Heart left ventricle (tissue), 16 donors: ENCODE data around the gene PHGDH. TPM values are rescaled to one million over a fixed set of nuclear protein-coding genes. Genes with fewer than 3 reads are reported as not detected.
A peak's percentile ranks its signal among the peaks of the same experiment; 100 is the strongest.

Source experiments
- ATAC-seq, 4 donors: fragments of 200-7000 bp; cut with Tn5 transposase; one replicate each; pipeline ENCODE4 v1.9.1; 2020 to 2022; ENCODE audit warnings: moderate library complexity in 4 of 4, mild to moderate bottlenecking in 3 of 4, moderate number of reproducible peaks in 1 of 4
- DNase-seq, 5 donors: peaks; one replicate each; pipeline ENCODE4 v3.0.0-alpha.2; 2020
- H3K27ac ChIP-seq, 12 donors: fragments of 200-600 bp; sonication (generic) in 4 of 12; one replicate each; pipeline versions ENCODE4 v1.5.0 to v1.8.0; 2016 to 2022; ENCODE audit warnings: mild to moderate bottlenecking in 2 of 12
- H3K27me3 ChIP-seq, 9 donors: fragments of 200-600 bp; sonication (generic) in 2 of 9; one replicate each; pipeline versions ENCODE4 v1.5.1 to v1.8.0; 2016 to 2022; ENCODE audit warnings: mild to moderate bottlenecking in 3 of 9
- H3K36me3 ChIP-seq, 9 donors: fragments of 200-600 bp; sonication (generic) in 2 of 9; one replicate each; pipeline versions ENCODE4 v1.5.0 to v1.8.0; 2018 to 2022; ENCODE audit warnings: mild to moderate bottlenecking in 2 of 9
- H3K4me1 ChIP-seq, 12 donors: fragments of 200-600 bp; sonication (generic) in 4 of 12; one replicate each; pipeline versions ENCODE4 v1.5.0 to v1.8.0; 2016 to 2022; ENCODE audit warnings: mild to moderate bottlenecking in 3 of 12
- H3K4me3 ChIP-seq, 12 donors: fragments of 200-600 bp; sonication (generic) in 4 of 12; one replicate each; pipeline versions ENCODE4 v1.5.0 to v1.8.0; 2017 to 2022; ENCODE audit warnings: mild to moderate bottlenecking in 9 of 12, moderate library complexity in 4 of 12
- H3K9me3 ChIP-seq, 12 donors: fragments of 200-600 bp; sonication (generic) in 4 of 12; one replicate each; pipeline versions ENCODE4 v1.5.0 to v1.8.0; 2016 to 2022; ENCODE audit warnings: mild to moderate bottlenecking in 1 of 12
- POLR2A ChIP-seq, 2 donors: fragments of 450-650 bp; IDR thresholded peaks; one replicate each; pipeline ENCODE4 v1.6.1; 2017; ENCODE audit warnings: antibody characterized with exemption in 2 of 2, mild to moderate bottlenecking in 2 of 2, moderate library complexity in 2 of 2
- WGBS, 4 donors: extraction: QIAGEN DNeasy Blood & Tissue Kit in 2 of 4; methylation state at CpG; one replicate each; pipeline versions ENCODE4 v1.1.5 to v1.1.7; 2013 to 2018; 5-methylcytosine and 5-hydroxymethylcytosine counted together
- intact Hi-C, 10 donors: fragments of 100-400 bp; cut with DNase I; formaldehyde crosslinking; loops; one replicate each; pipeline versions ENCODE4 v1.11.1 to v1.14.2; 2022
- polyA plus RNA-seq, 2 donors: library from polyadenylated mRNA; stranded (reverse); fragments of 200-250 nt; gene quantifications; one replicate each; pipeline ENCODE4 v1.2.3, GENCODE V29; 2013
- total RNA-seq, 9 donors: library from RNA; depleted of rRNA in 2 of 9; stranded (reverse); fragments of >200 nt in 2 of 9; fragmentation: NEBNext Ultra II Directional in 3 of 9; extraction: Animal tissue kit (Norgen Biotek cat#: 25700) in 3 of 9; gene quantifications; one replicate each; pipeline versions ENCODE4 v1.1.0 to v1.2.4, GENCODE V29; 2016 to 2023
- TF ChIP-seq, protein P1 (sequence below), 12 donors: fragments of 200-600 bp; sonication (generic) in 4 of 12; IDR thresholded peaks; one replicate each; pipeline versions ENCODE4 v1.5.0 to v1.8.0; 2018 to 2022; ENCODE audit warnings: antibody characterized with exemption in 12 of 12, mild to moderate bottlenecking in 5 of 12
- donor health status: ischemic (EF 13 %, LVEDD 7.1; RV severe dilation, severe dysfunction).
- donor health status: healthy with polysubstance abuse.
- donor health status: DM: no; HTN: yes; CAD: no.
- donor health status: DM: no; HTN: no; CAD: no.
- donor health status: ischemic (EF 25% LVEDD 6.9; RV normal size, moderate dysfunction).
- donor health status: ischemic (EF 25% LVEDD 5.7; RV mildly dilated, moderate dysfunction).
- donor health status: healthy.
- donor health status: DM: yes; HTN: yes; CAD: no.
- donor health status: ischemic (EF 35%, LVEDD 5.7; RV mildly dilated, moderate dysfunction).
- donor health status: nonischemic (EF 11% LVEDD 7.7; RV severe dilation, severe dysfunction).
- donor health status: DM: yes; HTN: yes; CAD: no.
- donor health status: PGD.
- donor health status: ischemic (EF 29% LVEDD 5.4; RV normal size, mild dysfunction).
- donor health status: nonischemic (EF 23%, LVEDD 6.1; RV moderate dilation, normal function).

PHGDH gene
- total and polyA plus RNA-seq, 11 donors: 2.8 to 39.6 (median 5.2) TPM

GRCh38 chr1:119739150-119739549 lies 27.4 kb downstream of the PHGDH start:
- Histone ChIP-seq H3K27me3 (no peaks in the 10 kb centered on the region), H3K27ac (no peak overlapping the region), H3K4me3 (no peak overlapping the region), H3K36me3 (peaks cover 0 to 5% (median 0%) of the 10 kb centered on the region in 9 donors), H3K4me1 (peaks cover 0 to 48% (median 18%) of the 10 kb centered on the region in 12 donors), H3K9me3 (no peaks in the 10 kb centered on the region)
- intact Hi-C loops: no loop called here
- 63 to 78% (median 64%) methylated on average over 5 to 6 of the region's 6 CpGs for WGBS, 4 donors
- no peak for DNase-seq
- TF ChIP-seq POLR2A (IDR thresholded peaks at IDR 0.05): no peak
- TF ChIP-seq, protein P1, sequence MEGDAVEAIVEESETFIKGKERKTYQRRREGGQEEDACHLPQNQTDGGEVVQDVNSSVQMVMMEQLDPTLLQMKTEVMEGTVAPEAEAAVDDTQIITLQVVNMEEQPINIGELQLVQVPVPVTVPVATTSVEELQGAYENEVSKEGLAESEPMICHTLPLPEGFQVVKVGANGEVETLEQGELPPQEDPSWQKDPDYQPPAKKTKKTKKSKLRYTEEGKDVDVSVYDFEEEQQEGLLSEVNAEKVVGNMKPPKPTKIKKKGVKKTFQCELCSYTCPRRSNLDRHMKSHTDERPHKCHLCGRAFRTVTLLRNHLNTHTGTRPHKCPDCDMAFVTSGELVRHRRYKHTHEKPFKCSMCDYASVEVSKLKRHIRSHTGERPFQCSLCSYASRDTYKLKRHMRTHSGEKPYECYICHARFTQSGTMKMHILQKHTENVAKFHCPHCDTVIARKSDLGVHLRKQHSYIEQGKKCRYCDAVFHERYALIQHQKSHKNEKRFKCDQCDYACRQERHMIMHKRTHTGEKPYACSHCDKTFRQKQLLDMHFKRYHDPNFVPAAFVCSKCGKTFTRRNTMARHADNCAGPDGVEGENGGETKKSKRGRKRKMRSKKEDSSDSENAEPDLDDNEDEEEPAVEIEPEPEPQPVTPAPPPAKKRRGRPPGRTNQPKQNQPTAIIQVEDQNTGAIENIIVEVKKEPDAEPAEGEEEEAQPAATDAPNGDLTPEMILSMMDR (IDR thresholded peaks at IDR 0.05): no peak
- ATAC-seq: no peak

GRCh38 chr1:119740261-119740660 lies 28.5 kb downstream of the PHGDH start:
- DNase-seq (no peak), ATAC-seq (no peak)
- Histone ChIP-seq H3K4me3 (no peak overlapping the region), H3K4me1 (peaks cover 0 to 50% (median 18%) of the 10 kb centered on the region in 12 donors), H3K36me3 (peaks cover 0 to under 1% (median 0%) of the 10 kb centered on the region in 9 donors), H3K9me3 (no peaks in the 10 kb centered on the region), H3K27ac (no peak overlapping the region), H3K27me3 (no peaks in the 10 kb centered on the region)
- no peak for TF ChIP-seq POLR2A (IDR thresholded peaks at IDR 0.05)
- TF ChIP-seq, protein P1 (IDR thresholded peaks at IDR 0.05): no peak
- 94 to 98% (median 96%) methylated on average over 2 of the region's 2 CpGs; no CpG with 5 or more reads in 1 of the 4 donors for WGBS, 4 donors
- intact Hi-C loops: loop anchor here in 3 of 10 donors (5.0 to 10.0 kb wide), 3 partner anchors 65 to 135 kb away; no protein-coding TSS in a partner anchor

DNA sequence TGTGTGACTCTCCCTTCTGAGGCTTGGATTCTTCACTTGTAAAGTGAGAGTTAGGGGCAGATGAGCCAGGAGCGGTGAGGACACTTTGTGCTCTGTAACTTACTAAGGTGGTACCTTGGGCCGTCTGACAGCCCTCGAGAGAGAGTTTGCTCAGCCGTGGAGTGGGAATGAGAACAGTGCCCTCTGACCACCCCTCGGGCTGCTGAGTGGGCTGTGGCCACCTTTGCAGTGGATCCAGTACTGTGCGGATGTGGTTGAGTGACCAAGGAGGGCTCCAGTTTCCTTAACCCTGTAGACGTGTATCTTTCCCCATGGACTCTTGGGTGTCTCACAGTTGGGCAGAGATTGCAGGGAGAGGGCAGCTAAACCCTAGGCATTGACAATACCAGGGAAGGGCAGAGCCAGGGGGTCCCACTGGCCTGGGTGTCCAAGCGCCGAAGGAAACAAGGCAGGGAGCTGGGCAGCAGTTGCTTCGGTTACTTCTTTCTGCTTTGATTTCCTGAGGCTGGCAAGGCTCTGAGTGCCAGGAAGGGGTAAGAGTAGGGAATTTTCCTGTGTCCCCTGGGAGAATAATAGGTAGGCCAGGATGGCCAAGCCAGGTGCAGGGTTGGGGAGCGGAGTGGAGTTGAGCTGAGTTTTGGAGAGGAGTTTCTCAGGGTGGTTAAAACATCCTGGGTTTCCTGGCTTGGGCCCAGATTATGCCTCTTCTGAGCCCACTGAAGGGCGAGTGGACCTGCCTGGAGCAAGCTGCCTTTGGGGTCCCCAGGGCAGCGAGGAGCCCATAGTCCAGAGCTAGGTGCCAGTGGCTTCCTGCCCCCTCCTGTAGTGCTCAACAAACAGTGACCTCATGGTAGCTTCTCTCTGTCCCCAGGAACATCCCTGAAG lies 29.4 kb downstream of the PHGDH start:
- H3K4me3 ChIP-seq: no peak overlapping the region
- intact Hi-C loops: loop anchor here in 3 of 10 donors (5.0 to 10.0 kb wide), 3 partner anchors 64 to 134 kb away; no protein-coding TSS in a partner anchor
- H3K36me3 ChIP-seq: no peaks in the 10 kb centered on the region
- 89 to 94% (median 91%) methylated on average over 13 of the region's 13 CpGs for WGBS, 4 donors
- H3K27ac ChIP-seq: no peak overlapping the region
- H3K9me3 ChIP-seq: no peaks in the 10 kb centered on the region
- ATAC-seq (no peak), DNase-seq (no peak)
- TF ChIP-seq, protein P1 (IDR thresholded peaks at IDR 0.05): no peak
- no peak for TF ChIP-seq POLR2A (IDR thresholded peaks at IDR 0.05)
- no peaks in the 10 kb centered on the region for H3K27me3 ChIP-seq
- H3K4me1 ChIP-seq: peaks cover 0 to 41% (median 15%) of the 10 kb centered on the region in 12 donors

GRCh38 chr1:119742202-119742601 lies 30.5 kb downstream of the PHGDH start:
- DNase-seq (peak in 4 of 5 donors; percentile 32 to 67 (median 56)), ATAC-seq (peak; percentile 60 to 87 (median 74))
- Histone ChIP-seq H3K4me3 (no peak overlapping the region), H3K27ac (peak overlapping the region in 8 of 12 donors; percentile 19 to 69 (median 56)), H3K27me3 (no peaks in the 10 kb centered on the region), H3K36me3 (no peaks in the 10 kb centered on the region), H3K4me1 (peaks cover 0 to 35% (median 14%) of the 10 kb centered on the region in 12 donors), H3K9me3 (no peaks in the 10 kb centered on the region)
- intact Hi-C loops: loop anchor here in 4 of 10 donors (2.0 to 10.0 kb wide), 4 partner anchors 63 to 133 kb away; no protein-coding TSS in a partner anchor
- WGBS, 4 donors: 48 to 71% (median 59%) methylated on average over 7 of the region's 7 CpGs
- no peak for TF ChIP-seq POLR2A (IDR thresholded peaks at IDR 0.05)
- TF ChIP-seq, protein P1 (IDR thresholded peaks at IDR 0.05): no peak
